ENCODE results near the gene BATF. TPM values are rescaled to one million over a fixed set of nuclear protein-coding genes. Genes with fewer than 3 reads are reported as not detected.

The BATF gene
- total RNA-seq, 1 experiment from 2014 or later = 1.4 TPM

- no peak for TF ChIP-seq CTCF (IDR thresholded peaks at IDR 0.05; ENCODE audit: unreplicated experiment)
- no peak overlapping the region for H3K27ac Mint-ChIP-seq (ENCODE audit: unreplicated experiment)
- intact Hi-C loops (cut with micrococcal nuclease; ENCODE audit: unreplicated experiment) = no loop called here
- H3K27me3 Mint-ChIP-seq (ENCODE audit: unreplicated experiment) = no peaks in the 10 kb centered on the region
- BruUV-seq (replicated peaks) = no TSS peak
- H3K9me3 Mint-ChIP-seq (ENCODE audit: low read depth, unreplicated experiment) = no peaks in the 10 kb centered on the region
- peaks cover 11% of the 10 kb centered on the region for H3K4me1 Mint-ChIP-seq (ENCODE audit: low read depth, unreplicated experiment)
- no peak for DNase-seq
- CTCF ChIA-PET = no interaction called here
- H3K36me3 Mint-ChIP-seq (ENCODE audit: insufficient read depth, unreplicated experiment) = no peaks in the 10 kb centered on the region
- H3K4me3 Mint-ChIP-seq (ENCODE audit: low read depth, unreplicated experiment) = no peak overlapping the region
These were observed 23.6 kb downstream of the BATF start for GRCh38 chr14:75545907-75546306.

DNA sequence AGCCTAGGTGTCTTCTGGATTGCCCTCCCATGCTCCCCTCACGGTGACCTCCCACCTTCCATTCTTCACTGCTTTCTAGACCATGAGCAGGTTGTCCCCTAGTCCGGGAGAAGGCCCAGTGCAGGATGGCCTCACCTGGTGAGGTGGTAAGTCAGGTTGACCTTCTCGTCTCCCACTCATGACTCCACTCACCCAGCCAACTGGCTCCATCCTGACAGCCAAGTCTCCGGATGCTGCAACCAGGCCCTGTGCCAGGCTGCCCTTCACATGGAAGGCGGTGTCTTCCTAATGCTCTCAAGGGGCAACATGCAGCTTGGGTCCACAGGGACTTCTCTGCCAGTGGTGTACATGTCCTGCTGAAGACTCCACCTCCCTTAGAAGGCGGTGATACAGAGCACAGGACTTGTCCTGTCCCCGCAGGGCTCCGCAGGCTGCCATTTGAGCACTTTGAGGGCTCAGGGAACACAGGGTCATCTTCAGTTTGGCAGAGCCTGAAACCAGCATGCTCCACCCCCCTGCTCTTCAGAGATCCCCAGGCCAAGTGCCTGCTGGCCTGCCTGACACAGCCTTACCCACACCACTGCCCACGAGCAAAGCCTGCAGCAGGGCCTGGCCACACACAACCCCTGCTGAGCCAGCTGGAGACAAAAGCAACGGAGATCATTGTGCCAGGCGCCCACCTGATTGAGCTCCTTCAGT, 25.4 kb downstream of the BATF start:
- TF ChIP-seq CTCF (IDR thresholded peaks at IDR 0.05; ENCODE audit: unreplicated experiment) = no peak
- BruUV-seq (replicated peaks) = no TSS peak
- no peak overlapping the region for H3K4me3 Mint-ChIP-seq (ENCODE audit: low read depth, unreplicated experiment)
- H3K9me3 Mint-ChIP-seq (ENCODE audit: low read depth, unreplicated experiment) = no peaks in the 10 kb centered on the region
- no peak overlapping the region for H3K27ac Mint-ChIP-seq (ENCODE audit: unreplicated experiment)
- intact Hi-C loops (cut with micrococcal nuclease; ENCODE audit: unreplicated experiment) = no loop called here
- H3K36me3 Mint-ChIP-seq (ENCODE audit: insufficient read depth, unreplicated experiment) = no peaks in the 10 kb centered on the region
- H3K4me1 Mint-ChIP-seq (ENCODE audit: low read depth, unreplicated experiment) = peaks cover 4% of the 10 kb centered on the region
- H3K27me3 Mint-ChIP-seq (ENCODE audit: unreplicated experiment) = no peaks in the 10 kb centered on the region
- CTCF ChIA-PET = interaction anchor here (0.7 to 1.3 kb wide), 2 partner anchors 13 to 545 kb away, joined by 3 read pairs; no protein-coding TSS in a partner anchor
- no peak for DNase-seq

GRCh38 chr14:75548544-75548943, 26.3 kb downstream of the BATF start:
- TF ChIP-seq CTCF (IDR thresholded peaks at IDR 0.05; ENCODE audit: unreplicated experiment) = no peak
- no peaks in the 10 kb centered on the region for H3K9me3 Mint-ChIP-seq (ENCODE audit: low read depth, unreplicated experiment)
- no peak overlapping the region for H3K27ac Mint-ChIP-seq (ENCODE audit: unreplicated experiment)
- H3K36me3 Mint-ChIP-seq (ENCODE audit: insufficient read depth, unreplicated experiment) = no peaks in the 10 kb centered on the region
- H3K27me3 Mint-ChIP-seq (ENCODE audit: unreplicated experiment) = no peaks in the 10 kb centered on the region
- no peak overlapping the region for H3K4me3 Mint-ChIP-seq (ENCODE audit: low read depth, unreplicated experiment)
- no peak for DNase-seq
- no TSS peak for BruUV-seq (replicated peaks)
- intact Hi-C loops (cut with micrococcal nuclease; ENCODE audit: unreplicated experiment) = no loop called here
- CTCF ChIA-PET = interaction anchor here (0.7 to 1.3 kb wide), 2 partner anchors 12 to 544 kb away, joined by 3 read pairs; no protein-coding TSS in a partner anchor
- no peaks in the 10 kb centered on the region for H3K4me1 Mint-ChIP-seq (ENCODE audit: low read depth, unreplicated experiment)

DNA sequence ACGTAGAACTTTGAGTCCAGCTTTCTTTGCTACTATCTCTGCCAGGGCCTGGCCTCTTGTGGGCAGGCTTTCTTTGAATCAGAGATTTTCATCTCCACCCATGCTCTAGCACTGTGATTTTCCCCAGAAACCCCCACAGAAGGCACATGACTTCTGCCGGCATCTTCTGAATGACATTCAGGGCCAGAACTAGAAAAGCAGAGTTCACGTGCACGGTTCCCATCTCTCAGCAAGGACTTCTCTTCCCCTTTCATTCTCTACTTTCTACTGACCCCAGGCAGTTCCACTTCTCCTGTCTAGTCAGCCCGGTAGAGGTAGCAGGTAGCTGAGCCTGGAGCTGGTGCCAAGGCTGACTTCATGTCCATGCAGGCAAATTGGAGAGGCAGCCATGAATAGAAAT, 26.9 kb downstream of the BATF start:
- CTCF ChIA-PET = interaction anchor here (1.3 kb wide), 1 partner anchor 12 kb away, joined by 3 read pairs; no protein-coding TSS in a partner anchor
- Mint-ChIP-seq H3K27ac (ENCODE audit: unreplicated experiment) (no peak overlapping the region), H3K27me3 (ENCODE audit: unreplicated experiment) (no peaks in the 10 kb centered on the region), H3K4me1 (ENCODE audit: low read depth, unreplicated experiment) (peaks cover 3% of the 10 kb centered on the region), H3K4me3 (ENCODE audit: low read depth, unreplicated experiment) (no peak overlapping the region), H3K36me3 (ENCODE audit: insufficient read depth, unreplicated experiment) (no peaks in the 10 kb centered on the region), H3K9me3 (ENCODE audit: low read depth, unreplicated experiment) (no peaks in the 10 kb centered on the region)
- no TSS peak for BruUV-seq (replicated peaks)
- no peak for DNase-seq
- no peak for TF ChIP-seq CTCF (IDR thresholded peaks at IDR 0.05; ENCODE audit: unreplicated experiment)
- intact Hi-C loops (cut with micrococcal nuclease; ENCODE audit: unreplicated experiment) = no loop called here

Measured in Calu3 (cell line).